Activated CD4-positive, alpha-beta memory T cell treated with anti-CD3 and anti-CD28 coated beads for 36 hours (primary cell): ENCODE measurements around the gene MELK. TPM values are rescaled to one million over a fixed set of nuclear protein-coding genes. Genes with fewer than 3 reads are reported as not detected.

Experiments used
- CTCF ChIA-PET: fragments of 350-600 bp; sonication (Branson Sonifier 250); formaldehyde crosslinking; loops from one replicate; lab custom pipeline; 2021; ENCODE audit warnings: antibody characterized with exemption, inconsistent platforms; lab: Charles Lee
- POLR2A ChIA-PET: fragments of 350-600 bp; sonication (Branson Sonifier 250); formaldehyde crosslinking; loops from one replicate; lab custom pipeline; 2021; ENCODE audit warnings: antibody characterized with exemption; lab: Charles Lee
- DNase-seq: peaks from one replicate; pipeline ENCODE4 v3.0.0-alpha.2; 2020
- H3K27ac Mint-ChIP-seq: one replicate; pipeline ENCODE4 v1.8.0; 2021; ENCODE audit warnings: mixed read lengths
- H3K27me3 Mint-ChIP-seq: one replicate; pipeline ENCODE4 v1.8.0; 2021; ENCODE audit warnings: mixed read lengths
- H3K36me3 Mint-ChIP-seq: one replicate; pipeline ENCODE4 v1.8.0; 2021; ENCODE audit warnings: mixed read lengths
- H3K4me1 Mint-ChIP-seq: one replicate; pipeline ENCODE4 v1.8.0; 2021; ENCODE audit warnings: low read depth, mixed read lengths
- H3K4me3 Mint-ChIP-seq: one replicate; pipeline ENCODE4 v1.8.0; 2021; ENCODE audit warnings: mild to moderate bottlenecking, mixed read lengths
- H3K9me3 Mint-ChIP-seq: one replicate; pipeline ENCODE4 v1.8.0; 2021; ENCODE audit warnings: mixed read lengths
- intact Hi-C: fragments of 100-400 bp; cut with micrococcal nuclease; formaldehyde crosslinking; loops from one replicate; pipeline ENCODE4 v1.15.1; 2023
- total RNA-seq, 2 experiments: library from RNA; stranded (reverse); gene quantifications; one replicate each; pipeline ENCODE4 v1.2.3, GENCODE V29; 2021

Gene MELK
- total RNA-seq, 2 experiments from 2014 or later, result 68.4 to 69.6 TPM

DNA sequence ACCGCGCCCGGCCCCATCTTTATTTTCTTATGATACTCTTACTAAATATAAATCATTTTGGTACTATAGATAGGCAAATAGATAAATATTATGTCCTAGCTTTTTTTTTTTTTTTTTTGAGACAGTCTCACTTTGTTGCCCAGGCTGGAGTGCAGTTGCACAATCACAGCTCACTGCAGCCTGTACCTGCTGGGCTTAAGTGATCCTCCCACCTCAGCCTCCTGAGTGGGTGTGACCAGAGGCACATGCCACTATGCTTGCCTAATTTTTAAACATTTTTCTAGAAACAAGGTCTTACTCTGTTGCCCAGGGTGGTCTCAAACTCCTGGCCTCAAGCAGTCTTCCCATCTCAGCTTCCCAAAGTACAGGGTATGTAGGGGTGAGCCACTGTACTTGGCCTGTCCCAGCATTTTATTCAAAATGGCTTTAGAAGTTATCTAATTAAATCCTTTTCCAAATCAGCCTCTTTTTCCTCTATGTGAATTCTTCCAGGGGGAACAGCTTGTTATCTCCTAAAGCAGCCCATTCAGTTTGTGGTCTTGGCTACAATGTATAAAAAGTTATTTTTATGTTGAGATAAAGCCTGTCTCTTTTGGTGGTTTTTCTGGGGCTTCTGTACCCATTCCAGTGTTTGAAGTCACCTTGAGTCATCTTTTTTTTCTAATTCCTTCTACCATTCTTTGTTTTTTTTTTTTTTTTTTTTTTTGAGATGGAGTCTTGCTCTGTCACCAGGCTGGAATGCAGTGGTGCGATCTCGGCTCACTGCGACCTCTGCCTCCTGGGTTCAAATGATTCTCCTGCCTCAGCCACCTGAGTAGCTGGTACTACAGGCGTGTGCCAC is 12.1 kb downstream of the MELK start:
- intact Hi-C loops, result no loop called here
- H3K27me3 Mint-ChIP-seq, result no peaks in the 10 kb centered on the region
- H3K9me3 Mint-ChIP-seq, result no peaks in the 10 kb centered on the region
- H3K4me3 Mint-ChIP-seq, result no peak overlapping the region
- peaks cover 34% of the 10 kb centered on the region for H3K36me3 Mint-ChIP-seq
- H3K4me1 Mint-ChIP-seq, result no peaks in the 10 kb centered on the region
- H3K27ac Mint-ChIP-seq, result no peak overlapping the region
- POLR2A ChIA-PET, result no interaction called here
- CTCF ChIA-PET, result no interaction called here
- DNase-seq, result no peak

DNA sequence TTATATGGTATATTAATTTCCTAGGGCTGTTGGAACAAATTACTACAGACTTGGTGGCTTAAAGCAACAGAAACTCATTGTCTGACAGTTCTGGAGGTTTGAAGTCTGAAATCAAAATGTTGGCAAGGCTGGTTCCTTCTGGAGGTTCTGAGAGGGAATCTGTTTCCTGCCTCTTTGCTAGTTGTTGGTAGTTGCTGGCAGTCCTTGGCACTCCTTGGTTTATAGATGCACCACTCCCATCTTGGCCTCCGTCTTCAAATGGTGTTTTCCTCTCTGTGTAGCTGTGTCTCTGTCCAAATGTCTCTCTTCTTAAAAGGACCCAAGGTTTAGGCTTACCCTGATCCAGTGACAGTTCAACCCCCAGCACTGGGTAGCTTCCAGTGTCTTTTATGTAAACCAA is 17.5 kb downstream of the MELK start:
- ChIA-PET POLR2A (no interaction called here), CTCF (no interaction called here)
- Mint-ChIP-seq H3K27me3 (no peaks in the 10 kb centered on the region), H3K27ac (no peak overlapping the region), H3K9me3 (no peaks in the 10 kb centered on the region), H3K36me3 (peaks cover 37% of the 10 kb centered on the region), H3K4me1 (peaks cover 1% of the 10 kb centered on the region), H3K4me3 (no peak overlapping the region)
- intact Hi-C loops, result loop anchor here (10.0 kb wide), 1 partner anchor 75 kb away; no protein-coding TSS in a partner anchor
- DNase-seq, result no peak

DNA sequence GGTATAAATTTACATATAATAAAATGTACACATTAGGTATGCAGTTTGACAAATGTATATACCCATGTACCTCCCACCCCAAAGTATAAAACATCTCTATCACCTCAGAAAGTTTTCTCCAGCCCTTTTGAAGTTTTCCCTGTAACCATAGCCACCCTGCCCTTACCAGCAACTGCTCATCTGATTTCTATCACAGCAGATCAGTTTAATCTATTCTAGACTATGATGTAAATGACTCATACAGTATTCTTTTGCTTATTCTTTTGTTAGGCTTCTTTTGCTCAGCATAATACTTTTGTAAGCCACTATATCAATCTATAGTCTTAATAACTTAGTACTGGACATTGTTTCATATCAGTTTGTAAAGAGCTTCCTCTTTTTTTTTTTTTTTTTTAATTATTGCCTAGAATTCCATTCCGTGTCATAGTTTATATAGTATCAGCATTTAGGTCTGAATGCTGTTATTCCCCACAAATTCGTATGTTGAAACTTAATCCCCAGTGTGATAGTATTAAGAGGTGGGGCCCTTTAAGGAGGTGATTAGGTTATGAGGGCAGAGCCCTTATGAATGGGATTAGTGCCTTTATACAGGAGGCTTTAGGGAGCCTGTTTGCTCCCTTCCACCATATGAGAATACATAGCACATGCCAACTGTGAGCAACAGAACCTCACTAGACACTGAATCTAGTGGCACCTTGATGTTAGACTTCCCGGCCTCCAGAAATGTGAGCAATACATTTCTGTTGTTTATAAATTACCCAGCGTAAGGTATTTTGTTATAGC is 20.3 kb downstream of the MELK start:
- H3K27ac Mint-ChIP-seq, result no peak overlapping the region
- CTCF ChIA-PET, result no interaction called here
- H3K36me3 Mint-ChIP-seq, result peaks cover 47% of the 10 kb centered on the region

DNA sequence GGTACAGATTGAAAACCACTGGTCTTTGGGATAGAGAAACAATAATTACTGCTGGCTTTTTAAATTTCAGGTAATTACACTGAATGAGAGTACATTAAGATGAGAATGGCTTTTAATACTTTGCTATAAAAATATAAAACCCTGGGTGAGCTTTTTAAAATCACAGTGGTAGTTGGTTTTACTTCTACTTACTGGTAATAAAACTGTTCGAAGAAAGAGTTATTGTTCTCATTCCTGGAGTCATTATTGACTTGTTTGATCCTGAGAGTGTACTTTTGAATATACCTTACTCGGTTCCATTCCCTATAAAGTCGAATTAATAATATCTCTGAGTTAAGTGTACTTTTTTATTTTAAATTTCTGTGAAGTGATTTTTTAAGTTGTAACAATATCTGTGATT is 21.5 kb downstream of the MELK start:
- POLR2A ChIA-PET, result no interaction called here
- intact Hi-C loops, result loop anchor here (10.0 kb wide), 1 partner anchor 71 kb away; no protein-coding TSS in a partner anchor
- H3K4me1 Mint-ChIP-seq, result peaks cover 4% of the 10 kb centered on the region

More for the DNA sequence above, 20.3 kb downstream of the MELK start:
- no peak for DNase-seq
- Mint-ChIP-seq H3K4me3 (no peak overlapping the region), H3K27me3 (no peaks in the 10 kb centered on the region), H3K9me3 (no peaks in the 10 kb centered on the region), H3K4me1 (peaks cover 4% of the 10 kb centered on the region)
- intact Hi-C loops, result loop anchor here (10.0 kb wide), 1 partner anchor 72 kb away; no protein-coding TSS in a partner anchor
- POLR2A ChIA-PET, result interaction anchor here (0.5 kb wide), 1 partner anchor 10 kb away, joined by 3 read pairs; no protein-coding TSS in a partner anchor

DNA sequence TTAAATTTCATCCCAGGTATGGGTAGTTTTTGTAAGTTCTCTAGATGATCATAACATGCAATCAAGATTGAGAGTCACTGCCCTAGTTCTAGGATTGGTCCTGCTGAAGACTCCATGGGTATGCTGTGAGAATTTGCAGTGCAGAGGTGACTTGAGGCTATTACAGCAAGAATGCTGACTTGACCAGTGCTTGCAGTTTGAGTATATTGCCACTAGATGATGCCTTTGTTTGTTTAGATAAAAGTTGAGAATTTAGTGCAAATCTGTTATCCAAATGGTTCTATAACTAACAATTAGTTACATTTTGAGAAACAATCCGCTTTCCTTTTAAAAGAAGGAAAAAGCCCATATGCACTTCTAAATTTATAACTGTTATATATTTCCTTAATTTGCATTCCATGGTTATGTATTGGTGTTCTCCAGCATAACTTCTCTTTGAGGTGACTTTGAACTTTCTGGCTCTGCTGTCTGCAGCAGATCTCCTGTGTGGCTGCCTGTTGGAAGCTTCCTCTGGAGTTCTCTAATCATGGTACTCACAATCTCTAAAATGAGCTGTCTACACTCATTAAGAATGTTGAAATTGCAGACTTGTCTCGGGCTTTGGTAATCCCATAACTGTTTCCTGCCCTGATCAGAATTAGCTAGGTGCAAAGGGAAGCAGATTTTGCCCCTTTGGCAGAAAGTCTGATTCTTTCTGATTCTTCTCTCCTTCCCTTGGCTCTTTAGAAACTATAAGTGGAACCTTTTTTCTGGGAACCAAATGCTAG is 24.9 kb downstream of the MELK start:
- H3K4me1 Mint-ChIP-seq, result peaks cover 8% of the 10 kb centered on the region
- no peak for DNase-seq
- CTCF ChIA-PET, result interaction anchor here (1.0 to 2.7 kb wide), 5 partner anchors 13 to 191 kb away, joined by 3 to 16 read pairs (median 5); no protein-coding TSS in a partner anchor
- intact Hi-C loops, result loop anchor here (10.0 kb wide), 1 partner anchor 67 kb away; no protein-coding TSS in a partner anchor
- no peak overlapping the region for H3K4me3 Mint-ChIP-seq
- POLR2A ChIA-PET, result interaction anchor here (0.7 kb wide), 1 partner anchor 133 kb away, joined by 3 read pairs; no protein-coding TSS in a partner anchor
- H3K27me3 Mint-ChIP-seq, result no peaks in the 10 kb centered on the region
- H3K9me3 Mint-ChIP-seq, result no peaks in the 10 kb centered on the region
- no peak overlapping the region for H3K27ac Mint-ChIP-seq
- H3K36me3 Mint-ChIP-seq, result peaks cover 50% of the 10 kb centered on the region

More for the DNA sequence above, 21.5 kb downstream of the MELK start:
- Mint-ChIP-seq H3K36me3 (peaks cover 48% of the 10 kb centered on the region), H3K4me3 (no peak overlapping the region), H3K9me3 (no peaks in the 10 kb centered on the region), H3K27ac (no peak overlapping the region), H3K27me3 (no peaks in the 10 kb centered on the region)
- CTCF ChIA-PET, result interaction anchor here (0.8 kb wide), 1 partner anchor 135 kb away, joined by 3 read pairs; no protein-coding TSS in a partner anchor
- no peak for DNase-seq

DNA sequence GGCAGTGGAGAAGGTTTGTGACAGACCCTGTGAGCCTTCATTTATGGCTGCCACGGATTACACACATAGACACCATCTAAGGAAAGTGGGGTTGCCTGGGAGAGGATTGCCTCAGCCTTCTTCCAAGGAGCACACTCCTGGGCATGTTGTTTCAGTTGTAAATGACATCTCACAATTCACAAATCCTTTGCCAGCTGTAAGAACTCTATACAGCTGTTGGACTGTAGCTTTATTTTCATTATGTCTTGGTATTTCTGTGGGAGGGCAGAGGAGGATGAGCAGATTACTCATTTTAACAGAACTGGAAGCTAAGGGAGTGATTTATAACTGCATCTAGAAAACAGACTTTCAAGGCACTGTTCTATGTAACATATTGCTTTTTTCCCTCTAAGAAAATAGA is 25.6 kb downstream of the MELK start:
- no peak for DNase-seq
- H3K4me1 Mint-ChIP-seq, result peaks cover 11% of the 10 kb centered on the region
- H3K36me3 Mint-ChIP-seq, result peaks cover 51% of the 10 kb centered on the region
- intact Hi-C loops, result loop anchor here (10.0 kb wide), 1 partner anchor 67 kb away; no protein-coding TSS in a partner anchor
- CTCF ChIA-PET, result interaction anchor here (1.1 to 2.7 kb wide), 3 partner anchors 12 to 192 kb away, joined by 3 to 16 read pairs (median 5); no protein-coding TSS in a partner anchor
- H3K4me3 Mint-ChIP-seq, result no peak overlapping the region
- no peaks in the 10 kb centered on the region for H3K27me3 Mint-ChIP-seq
- POLR2A ChIA-PET, result interaction anchor here (0.7 kb wide), 1 partner anchor 132 kb away, joined by 3 read pairs; no protein-coding TSS in a partner anchor
- no peak overlapping the region for H3K27ac Mint-ChIP-seq
- H3K9me3 Mint-ChIP-seq, result no peaks in the 10 kb centered on the region

DNA sequence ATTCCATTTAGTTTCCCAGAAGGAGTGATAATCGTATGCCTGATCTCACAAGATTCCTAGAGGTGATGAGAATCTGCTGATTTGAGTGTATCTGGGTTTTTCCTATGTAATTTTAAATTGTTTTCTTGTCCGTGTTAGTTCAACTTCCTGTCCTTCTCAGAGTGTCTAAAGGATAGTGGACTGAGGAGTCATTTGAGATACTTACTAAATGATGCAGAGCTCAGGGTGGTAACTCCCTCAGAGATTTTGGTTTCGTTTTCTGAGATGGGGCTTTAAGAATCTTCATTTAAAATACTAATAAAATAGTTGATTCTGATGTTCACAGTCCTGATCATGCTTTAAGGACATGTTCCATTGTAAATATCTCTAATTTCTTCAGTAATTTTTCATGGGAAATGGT is 30.3 kb downstream of the MELK start:
- Mint-ChIP-seq H3K4me1 (peaks cover 8% of the 10 kb centered on the region), H3K36me3 (peaks cover 50% of the 10 kb centered on the region), H3K9me3 (no peaks in the 10 kb centered on the region), H3K27me3 (no peaks in the 10 kb centered on the region), H3K4me3 (no peak overlapping the region), H3K27ac (peak overlapping the region; percentile 5)
- intact Hi-C loops, result no loop called here
- DNase-seq, result no peak
- POLR2A ChIA-PET, result no interaction called here
- CTCF ChIA-PET, result interaction anchor here (1.4 kb wide), 1 partner anchor 126 kb away, joined by 4 read pairs; no protein-coding TSS in a partner anchor

DNA sequence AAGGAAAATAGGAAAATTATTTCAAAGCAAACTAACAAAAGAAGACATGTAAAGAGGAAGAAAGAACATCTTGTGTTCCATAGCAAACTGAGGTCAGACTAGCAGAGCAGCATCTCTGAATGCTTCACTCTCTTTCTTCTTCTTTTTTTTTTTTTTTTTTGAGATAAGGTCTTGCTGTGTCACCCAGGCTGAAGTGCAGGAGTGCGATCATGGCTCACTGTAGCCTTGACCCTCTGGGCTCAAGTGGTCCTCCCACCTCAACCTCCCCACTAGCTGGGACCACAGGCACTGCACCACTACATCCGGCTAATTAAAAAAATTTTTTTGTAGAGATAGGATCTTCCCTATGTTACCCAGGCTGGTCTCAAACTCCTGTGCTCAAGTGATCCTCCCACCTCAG is 36.6 kb downstream of the MELK start:
- Mint-ChIP-seq H3K27ac (no peak overlapping the region), H3K27me3 (no peaks in the 10 kb centered on the region), H3K9me3 (no peaks in the 10 kb centered on the region), H3K36me3 (peaks cover 52% of the 10 kb centered on the region), H3K4me3 (no peak overlapping the region), H3K4me1 (no peaks in the 10 kb centered on the region)
- intact Hi-C loops, result no loop called here
- no peak for DNase-seq
- CTCF ChIA-PET, result interaction anchor here (2.2 kb wide), 1 partner anchor 11 kb away, joined by 5 read pairs; no protein-coding TSS in a partner anchor
- POLR2A ChIA-PET, result no interaction called here

DNA sequence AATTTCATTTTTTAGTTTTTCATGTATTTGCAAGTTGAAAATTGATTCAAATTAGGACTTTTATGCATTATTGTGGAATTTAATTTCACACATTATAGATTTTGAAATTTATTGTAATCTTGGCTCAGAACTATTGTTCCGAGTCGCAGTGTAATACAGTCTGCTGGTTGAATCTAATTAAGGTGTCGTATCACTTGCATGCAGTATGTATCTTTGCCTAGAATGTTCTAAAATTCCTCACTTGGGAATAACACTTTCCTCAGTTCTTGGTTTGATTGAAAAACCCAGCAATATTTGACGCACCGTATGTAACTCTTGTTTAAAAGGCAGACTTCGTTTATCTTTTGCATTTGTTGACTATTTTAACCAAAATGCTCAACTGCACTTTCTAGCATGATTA is 49.4 kb downstream of the MELK start:
- DNase-seq, result no peak
- Mint-ChIP-seq H3K27me3 (no peaks in the 10 kb centered on the region), H3K9me3 (no peaks in the 10 kb centered on the region), H3K27ac (no peak overlapping the region), H3K4me1 (no peaks in the 10 kb centered on the region), H3K36me3 (peaks cover 12% of the 10 kb centered on the region), H3K4me3 (no peak overlapping the region)
- intact Hi-C loops, result no loop called here
- ChIA-PET CTCF (no interaction called here), POLR2A (no interaction called here)

DNA sequence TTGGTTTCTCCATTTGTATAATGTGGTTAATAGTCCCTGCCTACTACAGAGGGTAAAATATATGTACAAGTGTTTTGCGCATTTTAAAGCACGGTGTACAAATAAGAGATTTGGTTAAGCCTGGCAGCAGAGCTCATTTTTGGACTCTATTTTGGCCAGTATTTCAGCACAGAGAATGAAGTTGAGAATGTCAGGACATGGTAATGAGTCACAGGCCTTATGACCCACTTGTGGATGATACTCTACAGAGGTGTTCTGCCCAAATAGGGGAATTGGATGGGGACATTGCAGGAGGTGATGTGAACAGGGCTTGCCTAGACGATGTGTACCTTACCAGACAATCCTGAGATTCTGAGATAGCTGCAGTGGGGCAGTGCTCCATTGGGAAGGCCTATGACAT is 50.6 kb downstream of the MELK start:
- H3K27me3 Mint-ChIP-seq, result no peaks in the 10 kb centered on the region
- POLR2A ChIA-PET, result no interaction called here
- H3K4me3 Mint-ChIP-seq, result no peak overlapping the region
- no peak for DNase-seq
- intact Hi-C loops, result no loop called here
- CTCF ChIA-PET, result interaction anchor here (1.0 kb wide), 1 partner anchor 105 kb away, joined by 4 read pairs; no protein-coding TSS in a partner anchor
- H3K27ac Mint-ChIP-seq, result no peak overlapping the region
- no peaks in the 10 kb centered on the region for H3K9me3 Mint-ChIP-seq
- no peaks in the 10 kb centered on the region for H3K4me1 Mint-ChIP-seq
- peaks cover 10% of the 10 kb centered on the region for H3K36me3 Mint-ChIP-seq

DNA sequence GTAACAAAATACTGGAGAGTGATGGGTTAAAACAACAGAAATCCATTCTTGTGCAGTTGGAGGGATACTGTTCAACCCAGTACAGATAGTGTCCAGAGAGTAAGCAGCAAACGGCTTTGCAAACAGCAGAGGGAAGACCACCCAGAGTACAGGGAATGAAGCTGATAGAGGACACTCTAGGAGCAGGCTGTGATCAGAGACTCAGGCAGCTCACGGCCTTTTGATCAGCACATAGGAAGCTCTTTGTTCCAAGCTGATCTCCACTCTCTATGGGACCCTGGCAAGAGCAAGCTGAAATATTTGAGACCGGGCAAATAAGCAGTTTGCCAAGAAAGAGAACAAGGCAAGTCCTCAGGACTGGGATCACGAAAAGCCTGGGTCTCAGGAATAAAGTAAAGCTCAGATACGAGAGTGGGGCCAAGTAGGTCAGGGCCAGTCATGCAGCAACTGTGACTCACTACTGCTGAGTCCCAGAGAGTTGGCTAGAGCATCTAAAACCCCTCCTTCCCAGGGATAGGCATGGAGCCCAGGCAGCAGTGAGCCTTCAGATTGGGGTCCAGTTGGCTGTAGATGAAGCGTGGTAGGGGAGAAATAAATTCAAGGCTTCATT is 52.4 kb downstream of the MELK start:
- H3K9me3 Mint-ChIP-seq, result no peaks in the 10 kb centered on the region
- peaks cover 12% of the 10 kb centered on the region for H3K36me3 Mint-ChIP-seq
- no peak overlapping the region for H3K4me3 Mint-ChIP-seq
- no peak overlapping the region for H3K27ac Mint-ChIP-seq
- ChIA-PET POLR2A (no interaction called here), CTCF (interaction anchor here (0.7 to 1.7 kb wide), 2 partner anchors 9 to 104 kb away, joined by 4 to 6 read pairs; no protein-coding TSS in a partner anchor)
- intact Hi-C loops, result no loop called here
- no peak for DNase-seq
- H3K27me3 Mint-ChIP-seq, result no peaks in the 10 kb centered on the region
- no peaks in the 10 kb centered on the region for H3K4me1 Mint-ChIP-seq
